Stimulated activated CD8-positive, alpha-beta memory T cell treated with anti-CD3 and anti-CD28 coated beads, Interleukin-4, amount 100 ng/mL, for 48 hours (primary cell): ENCODE data around the gene PRSS2.
"Not testable (repeated sequence)": the region's sequence is repeated elsewhere in the genome, so short reads cannot be mapped to it uniquely, and the experiment has no call there.

Source experiments
- DNase-seq: peaks from one replicate; pipeline ENCODE4 v3.0.0-alpha.2; 2020

PRSS2 gene

GRCh38 chr7:142760071-142760642, 10.6 kb upstream of the PRSS2 start:
- no peak for DNase-seq

- not testable (repeated sequence) for DNase-seq
Measured at GRCh38 chr7:142761606-142762005, 9.2 kb upstream of the PRSS2 start.

- DNase-seq: no peak
Measured at GRCh38 chr7:142762104-142762503, 8.7 kb upstream of the PRSS2 start.

- DNase-seq: no peak
Measured at GRCh38 chr7:142767451-142767850, 3.3 kb upstream of the PRSS2 start.

- no peak for DNase-seq
Measured at GRCh38 chr7:142767861-142768260, 2.9 kb upstream of the PRSS2 start.

GRCh38 chr7:142768885-142769284, 1.9 kb upstream of the PRSS2 start:
- not testable (repeated sequence) for DNase-seq

- DNase-seq: no peak
Measured at GRCh38 chr7:142771353-142771723, 568 bp downstream of the PRSS2 start.

GRCh38 chr7:142772051-142772450, 1.3 kb downstream of the PRSS2 start:
- DNase-seq: no peak

- no peak for DNase-seq
Measured at GRCh38 chr7:142772673-142773072, 1.9 kb downstream of the PRSS2 start.

GRCh38 chr7:142773230-142773629, 2.5 kb downstream of the PRSS2 start:
- DNase-seq: no peak

GRCh38 chr7:142773937-142774744, 3.4 kb downstream of the PRSS2 start:
- no peak for DNase-seq

- DNase-seq: no peak
Measured at GRCh38 chr7:142774826-142775225, 4.1 kb downstream of the PRSS2 start.

- DNase-seq: not testable (repeated sequence)
Measured at GRCh38 chr7:142775351-142776115, 4.8 kb downstream of the PRSS2 start.

GRCh38 chr7:142776206-142776844, 5.6 kb downstream of the PRSS2 start:
- no peak for DNase-seq

GRCh38 chr7:142776845-142777225, 6.1 kb downstream of the PRSS2 start:
- DNase-seq: not testable (repeated sequence)

- DNase-seq: no peak
Measured at GRCh38 chr7:142777318-142777717, 6.5 kb downstream of the PRSS2 start.

GRCh38 chr7:142782922-142783900, 12.4 kb downstream of the PRSS2 start:
- peak; percentile 82 for DNase-seq

- DNase-seq: no peak
Measured at GRCh38 chr7:142784096-142784495, 13.3 kb downstream of the PRSS2 start.

- no peak for DNase-seq
Measured at GRCh38 chr7:142784716-142785115, 13.9 kb downstream of the PRSS2 start.

- DNase-seq: peak; percentile 79
Measured at GRCh38 chr7:142785841-142786250, 15.1 kb downstream of the PRSS2 start.

- no peak for DNase-seq
Measured at GRCh38 chr7:142787034-142787768, 16.4 kb downstream of the PRSS2 start.
